LNCAP (cell line): Measurements from ENCODE around the gene HORMAD2.

ENCODE experiments used
- TF ChIP-seq, protein P1 (sequence below): fragments of 450-650 bp; IDR thresholded peaks from 2 replicates; pipeline ENCODE4 v1.5.1; 2017; ENCODE audit warnings: mild to moderate bottlenecking

The HORMAD2 gene

DNA sequence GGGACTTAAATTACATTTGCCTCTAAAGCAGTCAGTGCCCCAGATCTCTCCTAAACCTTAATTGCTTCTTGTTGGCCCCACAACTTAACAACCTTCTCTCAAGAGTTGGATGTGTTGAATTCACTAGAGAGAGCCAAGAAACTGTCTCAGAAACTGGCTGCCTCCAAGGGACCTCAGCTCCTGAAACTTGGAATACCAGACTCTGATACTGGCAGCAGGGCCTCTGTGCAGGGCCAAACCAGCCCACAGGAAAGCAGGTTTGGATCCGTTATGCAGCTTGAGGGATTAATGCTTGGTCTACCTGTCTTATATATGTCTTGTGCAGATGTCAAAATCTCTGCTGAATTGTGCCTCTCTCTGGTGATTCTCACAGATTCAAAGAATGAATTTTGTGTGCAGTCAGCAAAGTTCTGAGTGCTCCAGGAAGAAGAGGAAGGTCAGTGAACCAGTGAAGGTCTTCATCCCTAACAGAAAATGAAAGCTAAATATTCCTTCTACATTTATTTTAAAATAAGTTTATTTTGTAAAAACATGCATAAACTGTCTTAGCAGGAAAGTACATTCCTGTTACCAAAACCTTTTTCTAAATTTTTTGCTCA is 95.5 kb downstream of the HORMAD2 start:
- TF ChIP-seq, protein P1, sequence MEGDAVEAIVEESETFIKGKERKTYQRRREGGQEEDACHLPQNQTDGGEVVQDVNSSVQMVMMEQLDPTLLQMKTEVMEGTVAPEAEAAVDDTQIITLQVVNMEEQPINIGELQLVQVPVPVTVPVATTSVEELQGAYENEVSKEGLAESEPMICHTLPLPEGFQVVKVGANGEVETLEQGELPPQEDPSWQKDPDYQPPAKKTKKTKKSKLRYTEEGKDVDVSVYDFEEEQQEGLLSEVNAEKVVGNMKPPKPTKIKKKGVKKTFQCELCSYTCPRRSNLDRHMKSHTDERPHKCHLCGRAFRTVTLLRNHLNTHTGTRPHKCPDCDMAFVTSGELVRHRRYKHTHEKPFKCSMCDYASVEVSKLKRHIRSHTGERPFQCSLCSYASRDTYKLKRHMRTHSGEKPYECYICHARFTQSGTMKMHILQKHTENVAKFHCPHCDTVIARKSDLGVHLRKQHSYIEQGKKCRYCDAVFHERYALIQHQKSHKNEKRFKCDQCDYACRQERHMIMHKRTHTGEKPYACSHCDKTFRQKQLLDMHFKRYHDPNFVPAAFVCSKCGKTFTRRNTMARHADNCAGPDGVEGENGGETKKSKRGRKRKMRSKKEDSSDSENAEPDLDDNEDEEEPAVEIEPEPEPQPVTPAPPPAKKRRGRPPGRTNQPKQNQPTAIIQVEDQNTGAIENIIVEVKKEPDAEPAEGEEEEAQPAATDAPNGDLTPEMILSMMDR: no peak

DNA sequence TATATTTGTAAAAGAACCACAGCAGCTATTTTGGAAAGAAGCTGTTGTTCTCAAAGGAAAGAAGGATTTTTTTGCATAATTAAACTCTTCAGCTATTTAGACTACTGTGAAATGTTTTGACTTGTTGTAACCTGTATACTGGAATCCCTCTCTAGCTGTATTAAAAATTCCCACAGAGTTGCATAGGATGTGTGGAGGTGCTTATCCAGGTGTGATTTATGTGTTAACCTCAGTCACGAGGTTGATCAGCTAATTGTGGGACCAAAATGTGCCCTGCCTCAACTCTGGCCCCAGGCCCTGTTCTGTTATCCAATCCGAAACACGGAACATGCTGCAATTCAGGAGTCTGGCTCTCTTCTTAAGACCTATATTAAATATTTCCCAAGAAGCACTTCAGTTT is 96.2 kb downstream of the HORMAD2 start:
- TF ChIP-seq, protein P1: no peak

DNA sequence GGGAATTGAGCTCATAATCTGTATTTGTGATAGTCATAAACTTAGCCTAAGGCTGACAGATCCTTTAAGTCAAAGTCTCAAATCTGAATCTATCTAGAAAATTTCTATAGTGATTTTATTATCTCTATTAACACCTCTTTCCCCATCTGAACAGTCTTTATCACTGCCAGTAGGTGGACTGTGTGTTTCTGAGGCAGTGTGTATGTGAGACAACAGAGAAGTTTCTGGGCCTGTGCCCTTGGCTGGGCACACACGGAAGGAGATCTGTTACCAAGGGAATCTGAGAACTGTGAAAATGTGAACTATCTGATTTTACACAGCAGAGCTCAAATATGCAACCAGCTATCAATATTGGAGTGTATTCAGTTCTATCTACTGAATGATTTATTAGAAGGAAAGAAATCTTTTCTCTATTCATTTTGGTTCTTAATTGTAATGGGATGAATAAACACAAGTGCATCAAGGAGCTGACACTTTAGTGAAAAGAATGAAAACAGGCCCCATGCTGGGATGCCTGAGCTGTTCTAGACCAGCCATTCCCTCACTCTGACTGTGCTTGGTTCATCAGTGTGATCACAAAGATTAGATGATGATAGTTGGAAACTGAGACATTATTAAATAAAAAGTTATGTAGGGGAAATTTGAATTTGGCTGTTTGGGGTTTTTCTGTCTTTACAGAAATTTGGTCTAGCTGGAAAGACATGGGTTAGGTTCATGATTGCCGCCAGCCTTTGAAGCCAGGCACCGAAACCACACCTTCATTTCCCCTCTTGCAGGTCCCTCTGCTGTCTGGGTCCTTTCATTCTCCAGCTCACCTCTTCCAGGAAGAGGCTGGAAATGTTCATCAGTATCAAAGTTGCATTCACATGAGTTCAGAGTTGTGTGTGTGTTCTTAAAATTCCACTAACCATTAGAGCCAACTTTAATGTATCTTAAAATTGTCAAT is 98.2 kb downstream of the HORMAD2 start:
- TF ChIP-seq, protein P1: no peak

DNA sequence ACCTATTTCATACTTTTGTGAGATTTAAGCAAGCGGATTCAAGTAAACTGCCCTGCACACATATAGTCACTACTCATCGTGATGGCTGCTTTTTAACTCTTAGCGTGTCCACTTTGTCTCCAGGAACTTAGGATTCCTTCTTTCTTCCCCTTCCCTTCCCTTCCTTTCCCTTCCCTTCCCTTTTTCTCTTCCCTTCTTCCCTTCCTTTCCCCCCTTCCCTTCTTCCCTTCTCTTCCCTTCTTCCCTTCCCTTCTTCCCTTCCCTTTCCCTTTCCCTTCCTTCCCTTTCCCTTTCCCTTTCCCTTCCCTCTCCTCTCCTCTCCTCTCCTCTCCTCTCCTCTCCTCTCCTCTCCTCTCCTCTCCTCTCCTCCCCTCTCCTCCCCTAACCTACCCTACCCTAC is 100.4 kb downstream of the HORMAD2 start:
- TF ChIP-seq, protein P1: no peak

DNA sequence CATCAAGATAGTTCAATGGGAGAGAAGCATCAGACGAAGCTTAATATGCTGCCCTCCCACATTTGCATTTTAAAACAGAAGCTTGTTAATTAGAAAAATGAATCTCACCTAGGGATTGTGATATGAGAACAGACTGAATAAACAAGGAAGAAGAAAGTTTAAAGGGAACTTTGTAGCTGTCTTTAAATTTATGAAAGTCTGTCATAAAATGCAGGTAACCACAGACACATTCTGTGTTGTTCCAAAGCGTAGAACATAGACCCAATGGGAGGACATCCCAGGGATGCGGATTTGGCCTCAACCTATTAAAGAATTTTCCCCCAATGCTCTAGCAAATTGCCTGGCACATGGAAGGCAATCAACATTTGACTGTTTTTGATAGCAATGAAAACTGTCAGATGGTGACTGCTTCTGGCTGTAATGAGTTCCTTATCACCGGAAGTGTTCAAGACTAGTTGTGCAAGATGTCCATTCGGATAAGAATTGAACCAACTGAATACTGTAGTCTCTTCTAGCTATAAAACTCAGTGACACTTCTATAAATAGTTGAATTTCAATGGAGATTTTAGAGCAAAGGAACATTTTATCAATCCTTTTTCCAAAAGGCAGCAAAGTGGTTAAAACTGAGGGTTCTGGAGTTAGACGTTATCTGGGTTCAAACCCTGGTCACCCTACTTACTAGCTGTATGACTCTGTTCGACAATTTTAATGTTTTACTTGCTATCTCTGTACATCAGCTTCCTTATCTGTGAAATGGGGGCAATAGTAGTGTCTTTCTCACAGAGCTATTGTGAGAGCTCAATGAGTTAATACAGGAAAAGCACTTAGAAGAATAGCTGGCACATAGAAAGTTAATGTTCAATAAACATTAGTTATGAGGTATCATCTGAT is 101.4 kb downstream of the HORMAD2 start:
- TF ChIP-seq, protein P1: no peak

DNA sequence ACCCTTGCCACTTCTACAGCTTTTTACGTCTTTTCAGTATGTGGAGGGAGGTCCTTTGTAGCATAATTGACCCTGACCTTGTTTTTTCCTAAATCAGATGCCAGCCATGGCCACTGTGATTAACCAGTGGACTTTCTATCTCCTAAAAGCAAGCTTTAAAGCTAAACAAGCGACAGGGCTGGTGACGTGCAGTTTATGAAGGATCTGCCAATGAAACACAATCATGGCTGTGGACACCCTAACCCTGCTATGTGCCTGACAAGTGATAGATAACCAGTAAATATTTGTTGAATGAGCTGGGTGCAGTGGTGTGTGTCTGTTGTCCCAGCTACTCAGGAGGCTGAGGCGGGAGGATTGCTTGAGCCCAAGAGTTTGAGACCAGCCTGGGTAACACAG is 102.1 kb downstream of the HORMAD2 start:
- TF ChIP-seq, protein P1: no peak

DNA sequence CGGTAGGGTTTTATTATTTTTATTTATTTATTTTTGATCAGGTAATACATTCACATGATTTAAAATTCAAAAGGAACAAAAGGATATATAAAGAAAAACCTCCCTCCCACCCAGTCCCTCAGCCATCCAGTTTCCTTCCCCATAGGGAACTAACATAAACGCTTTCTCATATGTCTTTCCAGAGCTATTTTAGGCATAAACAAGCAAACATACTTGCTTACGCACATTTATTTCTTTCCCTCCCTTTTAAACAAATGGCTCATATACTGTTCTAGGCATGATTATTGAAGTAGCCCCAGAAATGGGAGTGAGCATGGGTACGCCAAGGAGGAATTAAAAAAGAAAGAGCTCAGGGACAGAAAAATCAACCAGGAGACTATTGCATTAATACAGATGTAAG is 102.6 kb downstream of the HORMAD2 start:
- TF ChIP-seq, protein P1: no peak
